PC-9 (cell line): ENCODE results near the gene RNF40.

Source experiments
- EZH2 ChIP-seq: fragments of 200-600 bp; sonication (generic); IDR thresholded peaks from 2 replicates; pipeline ENCODE4 v1.8.0; 2017; ENCODE audit warnings: antibody characterized with exemption, low read depth
- TF ChIP-seq, protein P1 (sequence below): fragments of 200-600 bp; sonication (generic); conservative IDR thresholded peaks from 2 replicates; pipeline ENCODE4 v1.6.1; 2017; ENCODE audit warnings: mixed run types, antibody characterized with exemption, mild to moderate bottlenecking, moderate library complexity

GRCh38 chr16:30723725-30724355 is 38.3 kb upstream of the RNF40 start:
- TF ChIP-seq, protein P1, sequence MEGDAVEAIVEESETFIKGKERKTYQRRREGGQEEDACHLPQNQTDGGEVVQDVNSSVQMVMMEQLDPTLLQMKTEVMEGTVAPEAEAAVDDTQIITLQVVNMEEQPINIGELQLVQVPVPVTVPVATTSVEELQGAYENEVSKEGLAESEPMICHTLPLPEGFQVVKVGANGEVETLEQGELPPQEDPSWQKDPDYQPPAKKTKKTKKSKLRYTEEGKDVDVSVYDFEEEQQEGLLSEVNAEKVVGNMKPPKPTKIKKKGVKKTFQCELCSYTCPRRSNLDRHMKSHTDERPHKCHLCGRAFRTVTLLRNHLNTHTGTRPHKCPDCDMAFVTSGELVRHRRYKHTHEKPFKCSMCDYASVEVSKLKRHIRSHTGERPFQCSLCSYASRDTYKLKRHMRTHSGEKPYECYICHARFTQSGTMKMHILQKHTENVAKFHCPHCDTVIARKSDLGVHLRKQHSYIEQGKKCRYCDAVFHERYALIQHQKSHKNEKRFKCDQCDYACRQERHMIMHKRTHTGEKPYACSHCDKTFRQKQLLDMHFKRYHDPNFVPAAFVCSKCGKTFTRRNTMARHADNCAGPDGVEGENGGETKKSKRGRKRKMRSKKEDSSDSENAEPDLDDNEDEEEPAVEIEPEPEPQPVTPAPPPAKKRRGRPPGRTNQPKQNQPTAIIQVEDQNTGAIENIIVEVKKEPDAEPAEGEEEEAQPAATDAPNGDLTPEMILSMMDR, result no peak
- no peak for TF ChIP-seq EZH2
